B cell (primary cell): ENCODE data around the gene RPP30. TPM values are rescaled to one million over a fixed set of nuclear protein-coding genes. Genes with fewer than 3 reads are reported as not detected.
"Not testable (repeated sequence)": the region's sequence is repeated elsewhere in the genome, so short reads cannot be mapped to it uniquely, and the experiment has no call there.

Experiments
- ATAC-seq: fragments of 200-7000 bp; cut with Tn5 transposase; one replicate; pipeline ENCODE4 v1.10.0; 2021; ENCODE audit warnings: low read depth, mild to moderate bottlenecking, moderate number of reproducible peaks, moderate library complexity
- CTCF ChIA-PET: fragments of 350-600 bp; sonication (Branson Sonifier 250); formaldehyde crosslinking; loops from one replicate; lab custom pipeline; 2021; ENCODE audit warnings: antibody characterized with exemption, inconsistent platforms; lab: Charles Lee
- POLR2A ChIA-PET: fragments of 350-600 bp; sonication (Branson Sonifier 250); formaldehyde crosslinking; loops from one replicate; lab custom pipeline; 2021; ENCODE audit warnings: antibody characterized with exemption; lab: Charles Lee
- DNase-seq: peaks from one replicate; pipeline ENCODE4 v3.0.0; 2013
- H2AFZ ChIP-seq: 2 replicates; pipeline ENCODE4 v1.6.1; 2012; ENCODE audit warnings: mild to moderate bottlenecking, low read depth, low read length; ENCODE audit not compliant: insufficient read depth, poor library complexity, severe bottlenecking
- H3K27ac ChIP-seq, 2 donors: 1 replicate in 1 of 2; 2 replicates in 1 of 2; pipeline ENCODE4 v1.5.1; 2012 to 2013; ENCODE audit warnings: low read length in 2 of 2, mild to moderate bottlenecking in 2 of 2, moderate library complexity in 1 of 2
- H3K27me3 ChIP-seq, 4 experiments: fragments of 200-600 bp in 1 of 4; sonication (generic) in 1 of 4; replicated peaks in 1 of 4; 1 replicate in 2 of 4; 2 replicates in 2 of 4; pipeline versions ENCODE4 v1.6.1 to v1.7.0; 2013 to 2016; ENCODE audit warnings: low read length in 3 of 4, mild to moderate bottlenecking in 2 of 4, mixed read lengths in 1 of 4, moderate library complexity in 1 of 4; ENCODE audit not compliant: insufficient read depth in 4 of 4, control insufficient read depth in 3 of 4; ENCODE audit errors: control extremely low read depth in 1 of 4
- H3K36me3 ChIP-seq, 2 experiments: replicated peaks in 1 of 2; 1 replicate in 1 of 2; 2 replicates in 1 of 2; pipeline versions ENCODE4 v1.6.1 to v1.7.1; 2013; ENCODE audit warnings: low read length in 1 of 2; ENCODE audit not compliant: insufficient read depth in 2 of 2, control insufficient read depth in 1 of 2; ENCODE audit errors: control extremely low read depth in 1 of 2, extremely low read depth in 1 of 2
- H3K4me1 ChIP-seq, 2 donors: fragments of 200-600 bp in 1 of 2; sonication (generic) in 1 of 2; 1 replicate in 1 of 2; 2 replicates in 1 of 2; pipeline versions ENCODE4 v1.5.1 to v1.6.1; 2013 to 2017; ENCODE audit warnings: low read length in 2 of 2; ENCODE audit not compliant: control insufficient read depth in 2 of 2, insufficient read depth in 2 of 2
- H3K4me2 ChIP-seq: replicated peaks from 2 replicates; pipeline ENCODE3; 2012; ENCODE audit warnings: mild to moderate bottlenecking, low read depth, low read length; ENCODE audit not compliant: poor library complexity, severe bottlenecking
- H3K4me3 ChIP-seq, 5 experiments: fragments of 200-600 bp in 1 of 5; sonication (generic) in 1 of 5; 1 replicate in 3 of 5; 2 replicates in 2 of 5; pipeline versions ENCODE4 v1.5.1 to v1.7.0; 2011 to 2016; ENCODE audit warnings: low read length in 4 of 5, mild to moderate bottlenecking in 4 of 5, low read depth in 2 of 5, control low read depth in 1 of 5, moderate library complexity in 1 of 5; ENCODE audit not compliant: insufficient read depth in 1 of 5; ENCODE audit errors: control extremely low read depth in 1 of 5, extremely low read depth in 1 of 5
- H3K79me2 ChIP-seq: fragments of 200-600 bp; sonication (generic); one replicate; pipeline ENCODE4 v1.6.0; 2016; ENCODE audit warnings: low read length; ENCODE audit not compliant: control insufficient read depth, insufficient read depth
- H3K9ac ChIP-seq: fragments of 200-600 bp; sonication (generic); 2 replicates; pipeline ENCODE4 v1.6.1; 2017; ENCODE audit warnings: mild to moderate bottlenecking, low read length, moderate library complexity
- H3K9me3 ChIP-seq, 3 donors: one replicate each; pipeline versions ENCODE4 v1.6.1 to v1.7.1; 2013; ENCODE audit warnings: low read length in 2 of 3; ENCODE audit not compliant: control insufficient read depth in 2 of 3, insufficient read depth in 1 of 3; ENCODE audit errors: control extremely low read depth in 1 of 3
- H4K20me1 ChIP-seq: 2 replicates; pipeline ENCODE4 v1.6.0; 2012; ENCODE audit warnings: mild to moderate bottlenecking, low read length; ENCODE audit not compliant: insufficient read depth, control insufficient read depth, poor library complexity, severe bottlenecking
- H3K27ac Mint-ChIP-seq: one replicate; pipeline ENCODE4 v1.8.0; 2021; ENCODE audit warnings: mixed read lengths
- H3K27me3 Mint-ChIP-seq: one replicate; pipeline ENCODE4 v1.8.0; 2021; ENCODE audit warnings: mixed read lengths
- H3K4me1 Mint-ChIP-seq: one replicate; pipeline ENCODE4 v1.8.0; 2021; ENCODE audit warnings: mixed read lengths
- H3K4me3 Mint-ChIP-seq: one replicate; pipeline ENCODE4 v1.8.0; 2021; ENCODE audit warnings: mixed read lengths
- H3K9me3 Mint-ChIP-seq: one replicate; pipeline ENCODE4 v1.8.0; 2022; ENCODE audit warnings: mixed read lengths; ENCODE audit not compliant: insufficient read depth
- EZH2 ChIP-seq: IDR thresholded peaks from 2 replicates; pipeline ENCODE4 v1.6.1; 2012; ENCODE audit warnings: borderline replicate concordance, low read depth, mild to moderate bottlenecking, moderate library complexity, low read length; ENCODE audit not compliant: insufficient read depth, poor library complexity, severe bottlenecking
- WGBS: methylation state at CpG from one replicate; pipeline ENCODE4 v1.1.5; 2013; ENCODE audit warnings: missing lambda C conversion rate; ENCODE audit not compliant: insufficient coverage; 5-methylcytosine and 5-hydroxymethylcytosine counted together
- intact Hi-C: fragments of 100-400 bp; cut with micrococcal nuclease; formaldehyde crosslinking; loops from one replicate; pipeline ENCODE4 v1.10.0; 2022
- polyA plus RNA-seq: library from polyadenylated mRNA; depleted of rRNA; stranded (reverse); fragments of >200 nt; gene quantifications from 2 replicates; pipeline ENCODE4 v1.2.3, GENCODE V29; 2012
- total RNA-seq, 2 donors: library from RNA; stranded (reverse); fragments of 120-200 nt in 1 of 2; gene quantifications; 1 replicate in 1 of 2; 2 replicates in 1 of 2; pipeline versions ENCODE4 v1.2.3 to v1.2.4, GENCODE V29; 2013 to 2022
- TF ChIP-seq, protein P1 (sequence below): fragments of 200-600 bp; IDR thresholded peaks from one replicate; pipeline ENCODE4 v1.8.0; 2022; ENCODE audit warnings: antibody characterized with exemption, mild to moderate bottlenecking

The RPP30 gene
- total and polyA plus RNA-seq, 2 donors (not counting 1 experiment from before 2014, with no cell fraction given) = 28.2 to 41.7 TPM

DNA sequence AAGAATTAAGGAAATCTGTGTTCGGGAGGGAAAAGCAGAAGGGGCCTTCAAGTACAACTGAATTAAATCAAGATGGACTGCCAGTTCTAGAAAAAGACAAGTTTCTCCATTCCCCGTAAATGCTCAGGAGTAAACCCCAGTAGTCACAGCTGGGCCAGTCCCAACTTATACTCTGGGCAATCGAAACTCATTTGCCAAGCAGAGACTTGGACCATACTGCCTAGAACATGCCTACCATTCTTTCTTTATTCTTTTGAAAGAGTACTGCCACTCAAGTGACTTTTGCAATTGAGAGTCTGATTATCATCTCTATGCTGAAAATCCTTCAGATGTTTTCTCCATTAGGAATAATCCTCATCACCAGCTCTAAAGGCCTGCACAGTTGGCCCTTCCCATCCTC is 21.4 kb downstream of the RPP30 start:
- TF ChIP-seq, protein P1, sequence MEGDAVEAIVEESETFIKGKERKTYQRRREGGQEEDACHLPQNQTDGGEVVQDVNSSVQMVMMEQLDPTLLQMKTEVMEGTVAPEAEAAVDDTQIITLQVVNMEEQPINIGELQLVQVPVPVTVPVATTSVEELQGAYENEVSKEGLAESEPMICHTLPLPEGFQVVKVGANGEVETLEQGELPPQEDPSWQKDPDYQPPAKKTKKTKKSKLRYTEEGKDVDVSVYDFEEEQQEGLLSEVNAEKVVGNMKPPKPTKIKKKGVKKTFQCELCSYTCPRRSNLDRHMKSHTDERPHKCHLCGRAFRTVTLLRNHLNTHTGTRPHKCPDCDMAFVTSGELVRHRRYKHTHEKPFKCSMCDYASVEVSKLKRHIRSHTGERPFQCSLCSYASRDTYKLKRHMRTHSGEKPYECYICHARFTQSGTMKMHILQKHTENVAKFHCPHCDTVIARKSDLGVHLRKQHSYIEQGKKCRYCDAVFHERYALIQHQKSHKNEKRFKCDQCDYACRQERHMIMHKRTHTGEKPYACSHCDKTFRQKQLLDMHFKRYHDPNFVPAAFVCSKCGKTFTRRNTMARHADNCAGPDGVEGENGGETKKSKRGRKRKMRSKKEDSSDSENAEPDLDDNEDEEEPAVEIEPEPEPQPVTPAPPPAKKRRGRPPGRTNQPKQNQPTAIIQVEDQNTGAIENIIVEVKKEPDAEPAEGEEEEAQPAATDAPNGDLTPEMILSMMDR = no peak
- TF ChIP-seq EZH2 = no peak
- H3K27ac ChIP-seq = no peak overlapping the region
- no peaks in the 10 kb centered on the region for H3K27me3 Mint-ChIP-seq
- no peak overlapping the region for H2AFZ ChIP-seq
- no peaks in the 10 kb centered on the region for H3K4me1 ChIP-seq
- no peak overlapping the region for H3K4me2 ChIP-seq
- H3K4me1 Mint-ChIP-seq = peaks cover 3% of the 10 kb centered on the region
- H3K9ac ChIP-seq = no peak overlapping the region
- CTCF ChIA-PET = interaction anchor here (1.2 kb wide), 1 partner anchor 19 kb away, joined by 4 read pairs; no protein-coding TSS in a partner anchor
- H3K4me3 ChIP-seq = no peak overlapping the region
- H3K4me3 Mint-ChIP-seq = no peak overlapping the region
- no peak for ATAC-seq
- POLR2A ChIA-PET = no interaction called here
- 97% methylated on average over 3 of the region's 3 CpGs for WGBS
- H3K9me3 ChIP-seq = no peaks in the 10 kb centered on the region
- H3K9me3 Mint-ChIP-seq = no peaks in the 10 kb centered on the region
- DNase-seq = no peak
- no peaks in the 10 kb centered on the region for H4K20me1 ChIP-seq
- no peaks in the 10 kb centered on the region for H3K27me3 ChIP-seq
- H3K36me3 ChIP-seq = peaks cover 2 to 57% of the 10 kb centered on the region in 2 experiments
- H3K79me2 ChIP-seq = no peaks in the 10 kb centered on the region
- no peak overlapping the region for H3K27ac Mint-ChIP-seq
- intact Hi-C loops = no loop called here

DNA sequence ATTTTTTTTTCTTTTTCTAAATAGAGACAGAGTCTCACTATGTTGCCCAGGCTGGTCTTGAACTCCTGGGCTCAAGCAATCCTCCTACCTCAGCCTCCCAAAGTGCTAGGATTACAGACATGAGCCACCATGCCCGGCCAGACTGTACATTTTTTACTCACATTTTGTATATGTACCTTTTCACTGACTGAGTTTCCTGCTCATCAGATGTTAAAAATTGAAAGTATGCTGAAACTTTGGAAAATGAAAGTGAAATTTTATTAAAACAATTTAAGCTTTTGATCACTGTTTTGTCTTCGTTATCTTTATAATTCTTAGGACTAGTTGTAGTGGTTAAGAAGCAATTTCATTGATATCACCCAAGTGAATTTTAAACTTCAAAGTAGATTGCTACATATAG is 25.1 kb downstream of the RPP30 start:
- CTCF ChIA-PET = interaction anchor here (1.8 to 2.0 kb wide), 2 partner anchors 12 to 15 kb away, joined by 3 to 5 read pairs; no protein-coding TSS in a partner anchor
- H4K20me1 ChIP-seq, H3K4me2 ChIP-seq, H3K4me1 ChIP-seq, H3K27ac Mint-ChIP-seq, DNase-seq, H3K27ac ChIP-seq, H3K9me3 Mint-ChIP-seq, ATAC-seq, H3K9ac ChIP-seq, H3K4me3 ChIP-seq, H3K27me3 ChIP-seq, H3K79me2 ChIP-seq, H3K9me3 ChIP-seq, H3K4me3 Mint-ChIP-seq, POLR2A ChIA-PET, H2AFZ ChIP-seq, intact Hi-C loops, H3K27me3 Mint-ChIP-seq, H3K4me1 Mint-ChIP-seq: not testable (repeated sequence)
- no CpG with 5 or more reads among the region's 2 CpGs for WGBS
- H3K36me3 ChIP-seq = peaks cover 2 to 43% of the 10 kb centered on the region in 2 experiments
